ENCODE data around the gene SOX6. TPM values are rescaled to one million over a fixed set of nuclear protein-coding genes. Genes with fewer than 3 reads are reported as not detected.

Gene SOX6
- total RNA-seq, 1 donor from 2014 or later = 1.4 TPM

GRCh38 chr11:15970506-15971214 lies 385.7 kb downstream of the SOX6 start:
- no peak for DNase-seq
- no peak overlapping the region for H3K4me3 Mint-ChIP-seq (ENCODE audit: unreplicated experiment)
- no peaks in the 10 kb centered on the region for H3K4me1 Mint-ChIP-seq (ENCODE audit: low read depth, unreplicated experiment)
- TF ChIP-seq CTCF (IDR thresholded peaks at IDR 0.05; ENCODE audit: partially characterized antibody, unreplicated experiment) = no peak
- peaks cover 1% of the 10 kb centered on the region for H3K27me3 Mint-ChIP-seq (ENCODE audit: unreplicated experiment)
- no peaks in the 10 kb centered on the region for H3K36me3 Mint-ChIP-seq (ENCODE audit: unreplicated experiment)
- H3K9me3 Mint-ChIP-seq (ENCODE audit: unreplicated experiment) = no peaks in the 10 kb centered on the region
- no peak overlapping the region for H3K27ac Mint-ChIP-seq (ENCODE audit: unreplicated experiment)

- no peak overlapping the region for H3K4me3 Mint-ChIP-seq (ENCODE audit: unreplicated experiment)
- H3K27me3 Mint-ChIP-seq (ENCODE audit: unreplicated experiment) = peaks cover 1% of the 10 kb centered on the region
- no peaks in the 10 kb centered on the region for H3K36me3 Mint-ChIP-seq (ENCODE audit: unreplicated experiment)
- TF ChIP-seq CTCF (IDR thresholded peaks at IDR 0.05; ENCODE audit: partially characterized antibody, unreplicated experiment) = no peak
- DNase-seq = no peak
- H3K27ac Mint-ChIP-seq (ENCODE audit: unreplicated experiment) = no peak overlapping the region
- no peaks in the 10 kb centered on the region for H3K4me1 Mint-ChIP-seq (ENCODE audit: low read depth, unreplicated experiment)
- H3K9me3 Mint-ChIP-seq (ENCODE audit: unreplicated experiment) = no peaks in the 10 kb centered on the region
Observed at GRCh38 chr11:15969701-15970329, 386.5 kb downstream of the SOX6 start.

DNA sequence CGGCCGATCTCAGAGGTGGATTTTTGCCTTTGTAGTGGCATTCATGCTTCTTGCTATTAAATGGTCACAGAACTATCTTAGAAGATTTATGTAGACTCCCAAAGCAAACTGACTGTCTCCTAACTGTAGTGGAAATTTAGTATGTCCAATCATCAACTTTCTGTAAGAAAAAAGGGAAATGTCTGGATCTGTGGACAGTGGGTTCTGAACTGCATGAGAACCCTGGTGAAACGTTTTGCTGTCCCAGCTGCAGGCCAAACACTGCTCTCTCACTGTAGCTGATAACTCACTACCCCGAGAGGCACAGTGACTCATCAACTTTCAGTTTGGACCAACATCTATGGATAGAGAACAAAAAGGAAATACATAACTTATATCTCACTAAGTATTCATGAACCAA lies 387.1 kb downstream of the SOX6 start:
- no peak for DNase-seq
- no peaks in the 10 kb centered on the region for H3K4me1 Mint-ChIP-seq (ENCODE audit: low read depth, unreplicated experiment)
- H3K9me3 Mint-ChIP-seq (ENCODE audit: unreplicated experiment) = no peaks in the 10 kb centered on the region
- no peak overlapping the region for H3K27ac Mint-ChIP-seq (ENCODE audit: unreplicated experiment)
- H3K36me3 Mint-ChIP-seq (ENCODE audit: unreplicated experiment) = no peaks in the 10 kb centered on the region
- H3K4me3 Mint-ChIP-seq (ENCODE audit: unreplicated experiment) = no peak overlapping the region
- H3K27me3 Mint-ChIP-seq (ENCODE audit: unreplicated experiment) = peaks cover 1% of the 10 kb centered on the region
- no peak for TF ChIP-seq CTCF (IDR thresholded peaks at IDR 0.05; ENCODE audit: partially characterized antibody, unreplicated experiment)

DNA sequence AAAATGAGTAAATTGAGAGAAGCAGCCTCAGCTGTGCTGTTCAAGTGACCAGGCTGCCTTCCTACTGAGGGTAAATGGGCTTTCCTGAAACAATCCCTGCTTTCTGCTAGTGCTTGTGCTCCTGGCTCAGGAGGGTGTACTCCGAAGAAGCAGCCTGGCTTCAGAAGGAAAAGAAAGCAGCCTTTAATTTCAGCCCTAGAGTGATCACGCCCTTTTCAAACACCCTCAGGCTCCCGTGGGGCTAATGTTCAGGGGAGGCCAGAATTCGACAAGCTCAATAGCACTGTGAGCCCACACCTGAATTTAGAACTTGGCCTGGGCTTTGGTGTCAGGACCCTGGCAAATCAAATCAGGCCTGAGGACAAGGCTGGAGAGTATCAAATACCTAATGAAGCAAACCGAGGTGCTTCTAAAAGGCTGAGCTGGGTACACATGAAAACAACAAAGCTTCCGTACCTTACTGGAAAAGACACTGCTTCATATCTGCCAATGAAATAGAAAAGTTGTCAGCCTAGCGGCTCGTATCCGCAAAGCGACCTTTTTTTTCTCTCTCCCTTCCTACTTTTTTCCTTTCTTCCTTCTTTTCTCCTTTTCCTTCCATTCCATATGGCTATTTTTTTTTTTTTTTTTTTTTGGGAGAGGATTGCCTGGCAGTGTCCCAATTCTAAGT lies 387.8 kb downstream of the SOX6 start:
- Mint-ChIP-seq H3K9me3 (ENCODE audit: unreplicated experiment) (no peaks in the 10 kb centered on the region), H3K27ac (ENCODE audit: unreplicated experiment) (no peak overlapping the region), H3K36me3 (ENCODE audit: unreplicated experiment) (no peaks in the 10 kb centered on the region), H3K27me3 (ENCODE audit: unreplicated experiment) (peaks cover 1% of the 10 kb centered on the region), H3K4me1 (ENCODE audit: low read depth, unreplicated experiment) (no peaks in the 10 kb centered on the region), H3K4me3 (ENCODE audit: unreplicated experiment) (no peak overlapping the region)
- no peak for TF ChIP-seq CTCF (IDR thresholded peaks at IDR 0.05; ENCODE audit: partially characterized antibody, unreplicated experiment)
- no peak for DNase-seq

DNA sequence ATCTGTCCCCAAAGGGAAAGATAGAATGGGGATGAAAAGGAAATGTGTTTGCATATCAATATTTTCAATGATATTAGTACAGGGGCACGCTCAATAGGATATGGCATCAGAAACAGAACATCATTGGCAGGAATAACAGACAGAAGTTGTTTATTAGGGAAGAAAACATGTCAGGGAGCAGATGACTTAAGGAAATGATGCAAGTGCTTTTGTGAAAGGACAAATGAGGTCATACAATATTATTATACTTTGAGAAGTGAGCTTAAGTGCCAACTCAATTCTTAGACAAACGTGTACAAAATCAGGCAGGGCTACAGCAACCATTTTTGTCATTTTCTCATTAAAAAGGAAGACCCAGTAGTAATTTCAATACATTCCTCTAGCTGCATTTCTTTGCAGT lies 388.4 kb downstream of the SOX6 start:
- Mint-ChIP-seq H3K27ac (ENCODE audit: unreplicated experiment) (no peak overlapping the region), H3K4me3 (ENCODE audit: unreplicated experiment) (no peak overlapping the region)

More for the DNA sequence above, 388.4 kb downstream of the SOX6 start:
- Mint-ChIP-seq H3K9me3 (ENCODE audit: unreplicated experiment) (no peaks in the 10 kb centered on the region), H3K4me1 (ENCODE audit: low read depth, unreplicated experiment) (no peaks in the 10 kb centered on the region), H3K27me3 (ENCODE audit: unreplicated experiment) (peaks cover 1% of the 10 kb centered on the region), H3K36me3 (ENCODE audit: unreplicated experiment) (no peaks in the 10 kb centered on the region)
- no peak for DNase-seq
- no peak for TF ChIP-seq CTCF (IDR thresholded peaks at IDR 0.05; ENCODE audit: partially characterized antibody, unreplicated experiment)
